CD4-positive, CD25-positive, alpha-beta regulatory T cell (primary cell): Measurements from ENCODE around the gene ADAM33. TPM values are rescaled to one million over a fixed set of nuclear protein-coding genes. Genes with fewer than 3 reads are reported as not detected.
A peak's percentile ranks its signal among the peaks of the same experiment; 100 is the strongest.

Source experiments
- ATAC-seq, 2 donors: fragments of 150-1000 bp; cut with Tn5 transposase; one replicate each; pipeline ENCODE4 v1.10.0; 2021; ENCODE audit warnings: low read depth in 2 of 2, moderate number of reproducible peaks in 2 of 2, moderate library complexity in 1 of 2
- DNase-seq, 3 donors: peaks; one replicate each; pipeline versions ENCODE4 v3.0.0 to v3.0.0-alpha.2; 2012 to 2022; ENCODE audit warnings: mixed read lengths in 1 of 3
- H3K27ac ChIP-seq: one replicate; pipeline ENCODE4 v1.7.0; 2013; ENCODE audit warnings: mild to moderate bottlenecking, low read length; ENCODE audit not compliant: insufficient read depth, poor library complexity, severe bottlenecking
- H3K27me3 ChIP-seq: one replicate; pipeline ENCODE4 v1.7.0; 2013; ENCODE audit warnings: low read length; ENCODE audit not compliant: control insufficient read depth, insufficient read depth
- H3K36me3 ChIP-seq: one replicate; pipeline ENCODE4 v1.7.0; 2013; ENCODE audit warnings: mild to moderate bottlenecking, low read length, moderate library complexity; ENCODE audit not compliant: control insufficient read depth, insufficient read depth
- H3K4me1 ChIP-seq: 2 replicates; pipeline ENCODE4 v1.7.0; 2013; ENCODE audit warnings: mild to moderate bottlenecking, low read length; ENCODE audit not compliant: insufficient read depth, control insufficient read depth, poor library complexity, severe bottlenecking
- H3K4me3 ChIP-seq: one replicate; pipeline ENCODE4 v1.7.0; 2013; ENCODE audit warnings: low read depth, mild to moderate bottlenecking, low read length, moderate library complexity
- H3K9me3 ChIP-seq, 2 experiments: 1 replicate in 1 of 2; 2 replicates in 1 of 2; pipeline ENCODE4 v1.7.0; 2013; ENCODE audit warnings: low read length in 2 of 2, mild to moderate bottlenecking in 1 of 2, moderate library complexity in 1 of 2; ENCODE audit not compliant: control insufficient read depth in 2 of 2
- H3K27ac Mint-ChIP-seq, 3 donors: one replicate each; pipeline ENCODE4 v1.8.0; 2020 to 2022; ENCODE audit warnings: mild to moderate bottlenecking in 3 of 3, mixed read lengths in 3 of 3, moderate library complexity in 2 of 3
- H3K27me3 Mint-ChIP-seq: one replicate; pipeline ENCODE4 v1.8.0; 2022; ENCODE audit warnings: mild to moderate bottlenecking, mixed read lengths
- H3K36me3 Mint-ChIP-seq: one replicate; pipeline ENCODE4 v1.8.0; 2020; ENCODE audit warnings: mixed read lengths
- H3K4me1 Mint-ChIP-seq, 4 donors: one replicate each; pipeline ENCODE4 v1.8.0; 2020 to 2022; ENCODE audit warnings: mixed read lengths in 4 of 4, mild to moderate bottlenecking in 1 of 4
- H3K4me3 Mint-ChIP-seq, 4 donors: one replicate each; pipeline ENCODE4 v1.8.0; 2020 to 2022; ENCODE audit warnings: mild to moderate bottlenecking in 4 of 4, mixed read lengths in 4 of 4, moderate library complexity in 3 of 4
- H3K9me3 Mint-ChIP-seq, 7 donors: one replicate each; pipeline ENCODE4 v1.8.0; 2020 to 2022; ENCODE audit warnings: mixed read lengths in 7 of 7, mild to moderate bottlenecking in 3 of 7, moderate library complexity in 2 of 7
- polyA plus RNA-seq, 4 donors: library from polyadenylated mRNA; unstranded; fragments of 300-500 nt; fragmentation: Illumina TruSeq; gene quantifications; one replicate each; pipeline ENCODE4 v1.2.3, GENCODE V29; 2021
- total RNA-seq: library from RNA; stranded (reverse); gene quantifications from one replicate; pipeline ENCODE4 v1.2.3, GENCODE V29; 2022

The ADAM33 gene
- total and polyA plus RNA-seq, 5 donors from 2014 or later, result not detected

DNA sequence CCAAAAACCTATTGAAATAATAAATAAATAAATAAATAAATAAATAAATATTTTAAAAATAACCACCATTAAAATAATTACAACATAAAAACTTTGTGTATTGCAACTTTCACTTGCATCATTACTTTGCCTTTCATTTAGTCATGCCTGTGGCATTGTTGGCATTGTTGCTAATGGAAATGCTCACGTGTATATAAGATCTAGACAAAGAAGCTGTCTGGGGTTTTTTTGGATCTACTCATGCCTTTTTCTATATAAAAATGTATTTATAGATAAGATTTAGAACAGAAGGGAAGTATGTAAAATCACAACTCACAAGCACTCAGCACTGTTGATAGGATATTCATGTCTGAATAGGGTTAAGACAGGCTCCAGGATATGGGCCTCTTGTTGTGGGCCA lies 46.5 kb downstream of the ADAM33 start:
- H3K4me3 ChIP-seq, result no peak overlapping the region
- Mint-ChIP-seq H3K27ac (no peak overlapping the region), H3K27me3 (no peaks in the 10 kb centered on the region), H3K4me1 (peaks cover 0 to 2% (median 0%) of the 10 kb centered on the region in 4 donors), H3K36me3 (peaks cover 40% of the 10 kb centered on the region), H3K4me3 (no peak overlapping the region), H3K9me3 (no peaks in the 10 kb centered on the region)
- no peaks in the 10 kb centered on the region for H3K4me1 ChIP-seq
- no peak overlapping the region for H3K27ac ChIP-seq
- H3K9me3 ChIP-seq, result no peaks in the 10 kb centered on the region
- H3K36me3 ChIP-seq, result peaks cover 12% of the 10 kb centered on the region
- H3K27me3 ChIP-seq, result no peaks in the 10 kb centered on the region
- DNase-seq (no peak), ATAC-seq (no peak)

DNA sequence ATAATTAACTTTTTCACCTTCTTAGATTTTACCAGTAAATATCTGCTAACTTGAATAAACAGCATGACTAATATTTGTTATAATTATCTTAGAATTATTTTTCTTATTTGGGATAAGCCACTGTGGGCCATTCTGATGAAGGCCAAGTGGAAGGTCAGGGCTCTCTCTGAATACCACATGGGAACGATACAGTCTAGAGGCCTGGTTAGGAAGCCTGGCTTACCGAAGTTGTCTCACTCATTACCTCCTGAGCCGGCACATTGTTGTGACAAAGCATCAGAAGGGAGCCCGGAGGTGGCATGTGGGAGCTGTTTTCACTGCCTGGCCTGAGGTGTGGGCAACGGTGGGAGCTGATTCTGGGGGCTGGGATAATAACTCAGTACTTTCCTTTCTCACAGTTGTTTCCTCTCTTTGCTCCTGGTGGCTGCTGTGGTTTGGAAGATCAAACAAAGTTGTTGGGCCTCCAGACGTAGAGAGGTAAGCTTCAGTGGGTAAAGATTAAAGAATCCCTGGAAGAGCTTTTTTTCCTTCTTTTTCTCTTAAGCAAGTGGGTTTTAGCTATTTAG lies 47.8 kb downstream of the ADAM33 start:
- Histone ChIP-seq H3K4me3 (no peak overlapping the region), H3K27me3 (no peaks in the 10 kb centered on the region), H3K4me1 (no peaks in the 10 kb centered on the region), H3K36me3 (peaks cover 10% of the 10 kb centered on the region), H3K9me3 (no peaks in the 10 kb centered on the region), H3K27ac (no peak overlapping the region)
- no peak overlapping the region for H3K27ac Mint-ChIP-seq
- peaks cover 42% of the 10 kb centered on the region for H3K36me3 Mint-ChIP-seq
- no peak for DNase-seq
- ATAC-seq, result no peak
- H3K27me3 Mint-ChIP-seq, result no peaks in the 10 kb centered on the region
- H3K4me1 Mint-ChIP-seq, result peaks cover 0 to 2% (median 0%) of the 10 kb centered on the region in 4 donors
- no peaks in the 10 kb centered on the region for H3K9me3 Mint-ChIP-seq
- H3K4me3 Mint-ChIP-seq, result no peak overlapping the region

GRCh38 chr20:3632311-3633004 lies 49.4 kb downstream of the ADAM33 start:
- H3K27me3 Mint-ChIP-seq, result no peaks in the 10 kb centered on the region
- no peaks in the 10 kb centered on the region for H3K4me1 ChIP-seq
- H3K27ac Mint-ChIP-seq, result peak overlapping the region in 1 of 3 donors; percentile 55
- H3K4me1 Mint-ChIP-seq, result peaks cover 0 to 2% (median 0%) of the 10 kb centered on the region in 4 donors
- ATAC-seq (no peak), DNase-seq (no peak)
- no peaks in the 10 kb centered on the region for H3K9me3 ChIP-seq
- H3K27me3 ChIP-seq, result no peaks in the 10 kb centered on the region
- peaks cover 9% of the 10 kb centered on the region for H3K36me3 ChIP-seq
- H3K4me3 ChIP-seq, result no peak overlapping the region
- no peaks in the 10 kb centered on the region for H3K9me3 Mint-ChIP-seq
- H3K36me3 Mint-ChIP-seq, result peaks cover 38% of the 10 kb centered on the region
- H3K4me3 Mint-ChIP-seq, result no peak overlapping the region
- H3K27ac ChIP-seq, result no peak overlapping the region

DNA sequence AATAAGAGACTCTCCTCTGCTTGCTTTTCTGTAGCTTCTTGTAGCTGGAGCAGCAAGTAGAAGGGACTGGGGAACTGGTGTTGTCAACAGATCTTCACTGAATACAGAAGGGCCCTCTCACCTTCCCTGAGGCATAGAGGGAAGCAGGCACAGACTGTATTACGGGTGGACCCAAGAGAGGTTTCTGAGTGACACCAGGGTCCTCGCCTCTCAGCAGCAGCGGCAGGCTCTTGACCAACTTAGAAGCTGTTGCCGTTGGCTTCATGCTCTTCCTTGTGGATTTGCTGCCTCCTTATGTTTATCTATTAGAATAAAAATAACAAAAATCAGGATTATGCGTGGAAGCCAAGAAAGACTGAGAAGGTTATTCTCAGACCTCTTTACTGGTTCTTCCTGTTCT lies 50.3 kb downstream of the ADAM33 start:
- Mint-ChIP-seq H3K9me3 (no peaks in the 10 kb centered on the region), H3K36me3 (peaks cover 42% of the 10 kb centered on the region), H3K4me3 (no peak overlapping the region), H3K27me3 (no peaks in the 10 kb centered on the region), H3K27ac (no peak overlapping the region), H3K4me1 (peaks cover 0 to 2% (median 0%) of the 10 kb centered on the region in 4 donors)
- ATAC-seq (no peak), DNase-seq (no peak)
- Histone ChIP-seq H3K27me3 (no peaks in the 10 kb centered on the region), H3K27ac (no peak overlapping the region), H3K4me1 (no peaks in the 10 kb centered on the region), H3K9me3 (no peaks in the 10 kb centered on the region), H3K36me3 (peaks cover 9% of the 10 kb centered on the region), H3K4me3 (no peak overlapping the region)

- Histone ChIP-seq H3K27me3 (no peaks in the 10 kb centered on the region), H3K36me3 (peaks cover 9% of the 10 kb centered on the region), H3K4me1 (no peaks in the 10 kb centered on the region), H3K27ac (no peak overlapping the region), H3K9me3 (no peaks in the 10 kb centered on the region), H3K4me3 (no peak overlapping the region)
- no peak overlapping the region for H3K27ac Mint-ChIP-seq
- no peak overlapping the region for H3K4me3 Mint-ChIP-seq
- H3K27me3 Mint-ChIP-seq, result no peaks in the 10 kb centered on the region
- H3K4me1 Mint-ChIP-seq, result peaks cover 0 to 2% (median 0%) of the 10 kb centered on the region in 4 donors
- H3K9me3 Mint-ChIP-seq, result no peaks in the 10 kb centered on the region
- DNase-seq, result no peak
- H3K36me3 Mint-ChIP-seq, result peaks cover 42% of the 10 kb centered on the region
- ATAC-seq, result no peak
Measured at GRCh38 chr20:3630429-3630828, 51.4 kb downstream of the ADAM33 start.

- no peaks in the 10 kb centered on the region for H3K4me1 ChIP-seq
- Mint-ChIP-seq H3K36me3 (peaks cover 46% of the 10 kb centered on the region), H3K27me3 (no peaks in the 10 kb centered on the region), H3K4me3 (no peak overlapping the region), H3K9me3 (no peaks in the 10 kb centered on the region), H3K27ac (no peak overlapping the region), H3K4me1 (peaks cover 0 to 2% (median 0%) of the 10 kb centered on the region in 4 donors)
- H3K36me3 ChIP-seq, result peaks cover 9% of the 10 kb centered on the region
- no peaks in the 10 kb centered on the region for H3K27me3 ChIP-seq
- no peak for DNase-seq
- H3K27ac ChIP-seq, result no peak overlapping the region
- ATAC-seq, result no peak
- no peaks in the 10 kb centered on the region for H3K9me3 ChIP-seq
- no peak overlapping the region for H3K4me3 ChIP-seq
Measured at GRCh38 chr20:3629893-3630292, 51.9 kb downstream of the ADAM33 start.

DNA sequence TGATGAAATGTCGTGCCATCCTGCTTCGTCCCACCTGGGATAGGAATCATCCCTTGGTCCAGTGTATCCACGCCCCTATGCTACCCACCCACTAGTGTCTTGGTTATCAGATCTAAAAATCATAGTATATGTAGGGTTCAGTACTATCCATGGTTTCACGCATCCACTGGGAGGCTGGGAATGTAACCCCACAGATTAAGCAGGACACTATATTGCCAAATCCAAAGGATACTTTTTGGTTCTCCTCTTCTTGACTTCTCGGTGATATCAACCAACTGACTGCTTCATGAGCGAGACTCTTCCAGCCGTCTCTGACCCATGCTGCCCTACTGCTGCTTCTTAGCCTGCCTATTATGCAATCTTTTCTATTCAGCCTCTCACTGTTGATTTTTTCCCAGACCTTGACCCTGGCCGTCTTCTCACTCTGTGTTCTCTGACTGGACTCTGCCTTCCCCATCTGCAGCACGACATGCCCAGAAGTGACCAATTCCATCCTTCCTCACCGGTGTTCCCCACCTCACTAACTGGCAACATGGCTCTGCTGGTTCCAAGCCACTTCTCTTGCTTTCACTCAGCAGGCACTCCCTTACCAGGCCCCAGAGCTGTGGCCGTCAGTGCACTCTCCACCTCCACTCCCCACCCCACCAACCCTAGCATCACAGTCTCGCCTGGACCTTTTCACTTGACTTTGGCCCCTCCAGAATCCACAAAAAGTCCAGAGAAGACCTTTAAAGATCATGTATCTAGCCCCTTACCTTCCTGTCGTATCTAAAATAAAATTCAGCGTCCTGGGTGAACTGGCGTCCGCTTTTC lies 53.1 kb downstream of the ADAM33 start:
- peaks cover 0 to 2% (median 0%) of the 10 kb centered on the region in 4 donors for H3K4me1 Mint-ChIP-seq
- peaks cover 7% of the 10 kb centered on the region for H3K36me3 ChIP-seq
- DNase-seq (no peak), ATAC-seq (no peak)
- H3K4me1 ChIP-seq, result no peaks in the 10 kb centered on the region
- no peaks in the 10 kb centered on the region for H3K9me3 ChIP-seq
- H3K27me3 Mint-ChIP-seq, result no peaks in the 10 kb centered on the region
- no peak overlapping the region for H3K27ac Mint-ChIP-seq
- H3K4me3 Mint-ChIP-seq, result no peak overlapping the region
- H3K9me3 Mint-ChIP-seq, result no peaks in the 10 kb centered on the region
- no peak overlapping the region for H3K4me3 ChIP-seq
- no peaks in the 10 kb centered on the region for H3K27me3 ChIP-seq
- no peak overlapping the region for H3K27ac ChIP-seq
- H3K36me3 Mint-ChIP-seq, result peaks cover 50% of the 10 kb centered on the region
